ENCODE results near the gene TMEM141. TPM values are rescaled to one million over a fixed set of nuclear protein-coding genes. Genes with fewer than 3 reads are reported as not detected.

Gene TMEM141
- 47.5 and 73.2 TPM in 2 replicates for total RNA-seq

- DNase-seq (ENCODE audit: low read depth, low spot score) = peak; percentile 94
Measured at GRCh38 chr9:136790640-136791515, at the start of gene TMEM141. Gene TMEM141 (plus strand): TSS chr9:136791344. CDS start chr9:136791371, 27 bp downstream.

- no peak for DNase-seq (ENCODE audit: low read depth, low spot score)
Measured at GRCh38 chr9:136741883-136742571, 49.1 kb upstream of the TMEM141 start.

DNA sequence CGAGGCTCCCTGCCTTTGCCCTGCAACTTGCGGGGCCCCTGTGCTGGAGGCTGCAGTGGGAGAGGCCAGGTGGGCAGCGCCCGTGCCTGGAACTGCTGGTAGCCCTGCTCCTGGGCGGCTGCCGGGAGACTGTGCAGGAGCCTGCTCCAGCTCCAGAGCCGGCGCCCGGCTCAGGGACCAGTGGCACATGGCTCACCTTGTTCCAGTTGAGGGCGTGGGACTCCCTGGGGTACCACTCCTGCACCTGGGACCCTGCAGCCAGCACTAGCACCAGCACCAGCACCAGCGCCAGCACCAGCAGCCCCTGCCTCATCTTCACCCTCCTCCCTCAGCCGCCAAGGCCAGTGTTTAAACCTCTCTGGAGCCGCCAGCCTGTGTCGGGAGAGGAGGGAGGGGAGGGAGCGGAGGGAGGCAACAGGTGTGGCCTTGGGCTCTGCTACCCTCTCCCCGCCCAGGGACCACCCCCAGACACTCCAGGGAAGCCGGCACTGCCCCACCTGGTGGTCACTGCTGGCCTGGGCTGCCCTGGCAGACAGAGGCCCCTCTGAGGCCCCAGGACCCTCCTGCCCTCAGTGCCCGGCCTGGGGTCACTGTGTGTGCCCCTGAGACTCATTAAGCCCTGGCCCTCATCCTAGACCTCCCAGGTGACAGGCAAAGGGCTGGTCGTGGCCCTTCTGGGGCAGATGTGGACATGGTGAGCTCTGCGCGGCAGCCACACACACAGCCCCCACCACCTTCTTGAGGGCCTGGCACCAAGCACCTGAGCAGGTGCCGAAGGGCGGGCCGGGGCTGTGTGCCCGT, 48.4 kb upstream of the TMEM141 start, which contains the start of gene LCN10:
LCN10 (minus strand) TSS at position 350 of the 801 bp plus-strand sequence; CDS start at position 313, 37 bp downstream.
- no peak for DNase-seq (ENCODE audit: low read depth, low spot score)

GRCh38 chr9:136743639-136744211, 47.4 kb upstream of the TMEM141 start:
- no peak for DNase-seq (ENCODE audit: low read depth, low spot score)

DNA sequence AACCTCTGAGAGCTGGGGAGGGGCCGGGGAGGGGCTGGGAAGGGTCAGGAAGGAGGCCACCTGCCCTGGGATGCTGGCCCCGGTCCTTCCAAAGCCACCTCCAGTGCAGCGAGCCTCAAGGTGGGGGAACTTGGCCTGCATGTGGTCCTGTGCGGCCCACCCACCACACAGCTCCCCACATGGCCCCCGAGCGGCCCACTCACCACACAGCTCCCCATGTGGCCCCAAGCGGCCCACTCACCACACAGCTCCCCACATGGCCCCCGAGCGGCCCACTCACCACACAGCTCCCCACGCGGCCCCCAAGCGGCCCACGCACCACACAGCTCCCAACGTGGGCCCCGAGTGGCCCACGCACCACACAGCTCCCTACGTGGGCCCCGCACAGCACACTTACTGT, 46.4 kb upstream of the TMEM141 start:
- no peak for DNase-seq (ENCODE audit: low read depth, low spot score)

GRCh38 chr9:136745389-136746154, 45.6 kb upstream of the TMEM141 start:
- no peak for DNase-seq (ENCODE audit: low read depth, low spot score)

- no peak for DNase-seq (ENCODE audit: low read depth, low spot score)
Measured at GRCh38 chr9:136746155-136746490, 45.0 kb upstream of the TMEM141 start.

DNA sequence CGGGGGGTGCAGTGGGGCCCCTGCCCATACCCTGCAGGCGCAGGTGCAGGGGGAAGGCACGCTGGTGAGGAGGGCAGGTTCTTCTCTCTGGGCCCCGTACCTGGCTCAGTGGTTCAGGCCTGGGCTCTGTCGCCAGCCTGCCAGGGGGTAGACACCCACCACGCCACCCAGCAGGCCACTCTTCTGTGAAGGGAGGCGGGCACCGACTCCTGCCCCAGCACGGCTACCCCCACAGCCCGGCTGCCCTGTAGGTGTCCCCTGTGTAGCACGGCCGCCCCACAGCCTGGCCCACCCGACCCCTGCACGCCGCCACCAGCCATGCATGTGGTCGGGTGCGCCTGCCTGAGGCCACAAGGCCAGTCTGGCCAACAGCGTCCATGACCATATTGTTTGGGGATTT, 44.5 kb upstream of the TMEM141 start:
- no peak for DNase-seq (ENCODE audit: low read depth, low spot score)

- no peak for DNase-seq (ENCODE audit: low read depth, low spot score)
Measured at GRCh38 chr9:136747161-136748060, 43.7 kb upstream of the TMEM141 start.

DNA sequence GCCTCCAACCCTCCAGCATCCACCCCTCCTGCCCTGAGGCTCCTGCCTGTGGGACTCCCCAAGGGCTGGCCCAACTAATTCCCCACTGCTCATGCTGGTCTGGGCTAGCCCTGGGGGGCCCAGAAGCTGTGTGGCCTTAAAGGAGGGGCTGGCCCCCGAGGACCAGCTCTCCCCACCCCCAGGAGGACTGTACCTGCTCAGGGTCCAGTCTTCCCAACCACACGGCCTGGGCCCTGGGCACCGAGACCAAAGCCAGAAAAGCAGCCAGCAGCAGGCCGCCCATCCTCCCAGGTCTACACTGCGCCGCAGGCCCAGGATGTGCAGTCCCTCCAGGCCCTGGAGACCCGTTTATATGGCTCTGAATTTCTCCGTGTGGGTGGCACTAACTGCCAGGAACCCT, 42.9 kb upstream of the TMEM141 start, which contains the start of gene LCN6:
LCN6 (minus strand) TSS at position 325 of the 400 bp plus-strand sequence; CDS start at position 283, 42 bp downstream.
- DNase-seq (ENCODE audit: low read depth, low spot score) = no peak

GRCh38 chr9:136748666-136749611, 42.2 kb upstream of the TMEM141 start:
- DNase-seq (ENCODE audit: low read depth, low spot score) = no peak

DNA sequence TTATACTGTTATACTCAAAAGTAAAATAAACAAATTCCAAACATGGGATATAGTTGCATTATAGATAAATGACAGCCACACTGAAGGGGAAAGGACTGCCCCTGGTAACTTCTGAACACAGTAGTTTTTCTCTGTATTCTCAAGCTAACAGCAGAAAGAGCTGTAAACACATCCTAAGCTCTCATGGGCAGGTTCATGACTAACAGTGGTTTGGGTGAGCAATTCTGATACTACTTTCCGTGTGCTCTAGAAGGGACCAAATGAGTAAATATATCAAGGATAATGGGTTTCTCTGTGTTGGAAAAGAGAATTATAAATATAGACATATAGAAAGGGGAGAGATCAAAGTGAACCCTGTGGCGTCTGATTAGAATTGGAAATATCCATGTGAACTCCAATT, 40.6 kb upstream of the TMEM141 start:
- no peak for DNase-seq (ENCODE audit: low read depth, low spot score)

DNA sequence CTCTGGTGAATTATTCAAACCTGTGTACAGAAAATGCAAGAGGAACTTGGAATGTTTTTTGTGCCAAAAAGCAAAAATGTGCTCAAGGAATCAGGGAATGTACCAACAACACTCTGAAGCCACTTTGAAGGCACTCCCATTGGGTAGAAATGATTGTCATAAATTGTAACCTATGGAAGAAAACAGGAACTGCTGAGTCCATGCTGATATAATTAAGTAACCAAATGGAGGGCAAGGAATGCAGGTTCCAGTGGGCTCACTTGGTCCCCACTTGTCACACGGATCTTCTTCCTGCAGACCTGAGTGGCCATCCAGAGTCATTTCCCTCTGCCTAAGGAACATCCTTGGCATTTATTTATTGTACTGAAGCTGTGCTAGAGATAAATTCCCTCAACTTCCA, 39.9 kb upstream of the TMEM141 start:
- no peak for DNase-seq (ENCODE audit: low read depth, low spot score)

DNA sequence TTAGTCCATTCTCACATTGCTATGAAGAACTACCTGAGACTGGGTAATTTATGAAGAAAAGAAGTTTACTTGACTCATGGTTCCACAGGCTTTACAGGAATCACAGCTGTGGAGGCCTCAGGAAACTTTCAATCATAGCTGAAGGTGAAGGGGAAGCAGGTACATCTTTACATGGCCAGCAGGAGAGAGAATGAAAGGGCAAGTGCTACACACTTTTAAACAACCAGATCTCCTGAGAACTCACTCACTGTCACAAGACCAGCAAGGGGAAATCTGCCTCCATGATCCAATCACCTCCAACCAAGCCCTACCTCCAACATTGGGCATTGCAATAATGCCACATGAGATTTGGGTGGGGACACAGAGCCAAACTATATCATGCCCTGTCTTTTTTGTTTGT, 39.3 kb upstream of the TMEM141 start:
- no peak for DNase-seq (ENCODE audit: low read depth, low spot score)

DNA sequence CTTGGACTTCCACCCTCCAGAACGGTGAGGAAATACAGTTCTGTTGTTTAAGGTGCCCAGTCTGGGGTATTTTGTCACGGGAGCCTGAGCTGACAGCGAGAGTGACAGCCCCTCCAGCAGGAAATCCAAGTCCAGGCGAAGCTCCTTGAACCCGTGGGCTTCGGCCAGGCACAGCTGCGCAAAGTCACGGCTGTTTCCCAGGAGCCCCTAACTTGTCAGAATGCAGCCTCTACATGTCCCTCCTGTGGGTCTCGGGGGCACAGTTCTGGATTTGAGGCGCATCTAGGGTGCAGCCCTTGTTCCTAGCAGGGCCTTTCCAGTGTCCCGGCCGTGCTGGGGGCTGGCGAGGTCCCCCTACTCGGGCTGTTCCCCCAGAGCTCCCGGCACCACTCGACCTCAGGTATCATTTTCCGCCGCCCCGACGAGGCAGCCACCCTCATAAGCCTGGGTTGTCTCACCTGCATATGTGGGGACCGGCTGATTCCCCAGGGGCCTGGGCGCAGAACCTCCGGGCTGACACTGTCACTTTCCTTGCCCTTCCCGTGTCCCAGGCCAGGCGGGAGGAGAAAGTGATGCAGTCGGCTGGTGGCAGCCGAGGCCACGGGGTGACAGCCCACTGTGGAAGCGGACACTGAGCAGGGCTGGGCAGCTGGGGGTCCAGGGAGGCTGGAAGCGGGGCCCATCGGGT, 37.6 kb upstream of the TMEM141 start:
- no peak for DNase-seq (ENCODE audit: low read depth, low spot score)

DNA sequence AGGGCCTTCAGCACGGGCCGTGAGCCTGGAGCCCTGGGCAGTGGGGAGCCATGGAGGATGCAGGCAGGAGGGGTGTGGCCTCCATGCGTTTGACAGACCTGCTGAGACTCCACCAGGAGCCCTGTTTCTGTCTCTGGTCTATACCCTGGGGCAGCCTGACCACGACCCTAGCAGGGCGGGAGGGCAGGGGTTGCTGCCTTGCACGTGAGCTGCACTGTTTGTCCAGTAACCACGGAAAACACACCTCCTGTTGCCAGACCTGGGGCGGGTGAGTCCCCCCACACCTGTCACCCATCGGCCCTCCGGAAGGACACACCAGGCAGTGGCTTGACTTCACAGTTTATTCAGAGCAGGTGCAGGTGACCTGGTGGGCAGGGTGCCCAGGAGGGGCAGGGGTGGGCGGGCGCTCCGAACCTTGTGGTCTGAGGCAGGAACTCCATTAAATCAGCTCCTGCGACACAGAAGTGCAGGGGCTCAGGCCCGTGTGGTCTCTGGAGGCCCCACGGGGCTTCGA, 37.0 kb upstream of the TMEM141 start:
- no peak for DNase-seq (ENCODE audit: low read depth, low spot score)

- DNase-seq (ENCODE audit: low read depth, low spot score) = no peak
Measured at GRCh38 chr9:136754626-136755301, 36.4 kb upstream of the TMEM141 start.
